Liver (tissue), 3 donors: ENCODE results near the gene CACNB4.

Source experiments
- ATF3 ChIP-seq: IDR thresholded peaks from 2 replicates; pipeline ENCODE4 v1.6.1; 2016; ENCODE audit warnings: antibody characterized with exemption
- CTCF ChIP-seq: fragments of 150-350 bp; IDR thresholded peaks from 2 replicates; pipeline ENCODE4 v1.5.1; 2017; ENCODE audit warnings: improper control_type of control experiment, low read depth, low read length; ENCODE audit not compliant: missing input control
- EGR1 ChIP-seq, 2 donors: IDR thresholded peaks; 2 replicates each; pipeline ENCODE4 v1.6.1; 2016 to 2018; ENCODE audit warnings: antibody characterized with exemption in 2 of 2, low read depth in 2 of 2
- GABPA ChIP-seq, 2 donors: IDR thresholded peaks in 1 of 2; conservative IDR thresholded peaks in 1 of 2; 2 replicates each; pipeline ENCODE4 v1.6.1; 2016; ENCODE audit warnings: antibody characterized with exemption in 2 of 2, mild to moderate bottlenecking in 1 of 2, moderate library complexity in 1 of 2
- JUND ChIP-seq, 2 donors: IDR thresholded peaks; 2 replicates each; pipeline ENCODE4 v1.6.1; 2016; ENCODE audit warnings: antibody characterized with exemption in 2 of 2
- RAD21 ChIP-seq, 2 donors: IDR thresholded peaks; 2 replicates each; pipeline ENCODE4 v1.6.1; 2016; ENCODE audit warnings: antibody characterized with exemption in 2 of 2, mild to moderate bottlenecking in 2 of 2
- RXRA ChIP-seq, 2 donors: IDR thresholded peaks; 2 replicates each; pipeline ENCODE4 v1.6.1; 2017 to 2018; ENCODE audit warnings: antibody characterized with exemption in 2 of 2, mild to moderate bottlenecking in 1 of 2
- SP1 ChIP-seq: IDR thresholded peaks from 2 replicates; pipeline ENCODE4 v1.6.1; 2018; ENCODE audit warnings: antibody characterized with exemption, mild to moderate bottlenecking
- TAF1 ChIP-seq: conservative IDR thresholded peaks from 2 replicates; pipeline ENCODE4 v1.6.1; 2016; ENCODE audit warnings: antibody characterized with exemption, mild to moderate bottlenecking
- YY1 ChIP-seq: IDR thresholded peaks from 2 replicates; pipeline ENCODE4 v1.6.1; 2016; ENCODE audit warnings: antibody characterized with exemption, mild to moderate bottlenecking
- ZBTB33 ChIP-seq: IDR thresholded peaks from 2 replicates; pipeline ENCODE4 v1.6.1; 2016; ENCODE audit warnings: antibody characterized with exemption
- TF ChIP-seq, protein P1 (sequence below): IDR thresholded peaks from 2 replicates; pipeline ENCODE4 v1.6.1; 2016; ENCODE audit warnings: antibody characterized with exemption
- TF ChIP-seq, protein P2 (sequence below): IDR thresholded peaks from 2 replicates; pipeline ENCODE4 v1.6.1; 2016; ENCODE audit warnings: antibody characterized with exemption, mild to moderate bottlenecking
- donor health status: healthy.
- donor health status: healthy.

DNA sequence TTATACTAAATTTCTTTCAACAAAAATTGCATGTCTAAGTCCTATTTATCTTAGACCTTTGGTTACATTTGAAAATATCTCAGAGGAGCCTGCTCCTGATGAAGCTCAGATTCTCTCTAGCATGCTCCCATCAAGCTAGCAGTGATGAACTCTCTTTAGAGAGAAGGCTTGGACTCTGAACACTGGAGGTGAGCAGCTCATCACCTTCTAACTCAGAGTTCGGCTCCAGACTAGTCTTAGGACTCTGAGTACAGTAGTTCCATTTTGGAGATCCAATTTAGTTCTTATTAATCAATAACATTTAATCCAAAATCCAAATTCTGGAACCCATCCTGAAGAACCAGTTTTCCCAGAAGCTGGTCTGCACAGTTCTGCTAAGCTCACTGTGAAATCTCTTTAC, 107.8 kb downstream of the CACNB4 start:
- TF ChIP-seq TAF1 (no peak), CTCF (no peak), GABPA (IDR thresholded peaks at IDR 0.05 in 1 of 2, conservative IDR thresholded peaks at IDR 0.05 in 1 of 2) (no peak), SP1 (no peak), RAD21 (IDR thresholded peaks at IDR 0.05) (no peak), EGR1 (IDR thresholded peaks at IDR 0.05; ENCODE audit: low read depth in 2 of 2) (no peak), YY1 (no peak), ATF3 (no peak), JUND (IDR thresholded peaks at IDR 0.05) (no peak), ZBTB33 (no peak), RXRA (IDR thresholded peaks at IDR 0.05) (no peak)
- TF ChIP-seq, protein P1, sequence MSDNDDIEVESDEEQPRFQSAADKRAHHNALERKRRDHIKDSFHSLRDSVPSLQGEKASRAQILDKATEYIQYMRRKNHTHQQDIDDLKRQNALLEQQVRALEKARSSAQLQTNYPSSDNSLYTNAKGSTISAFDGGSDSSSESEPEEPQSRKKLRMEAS: no peak
- TF ChIP-seq, protein P2, sequence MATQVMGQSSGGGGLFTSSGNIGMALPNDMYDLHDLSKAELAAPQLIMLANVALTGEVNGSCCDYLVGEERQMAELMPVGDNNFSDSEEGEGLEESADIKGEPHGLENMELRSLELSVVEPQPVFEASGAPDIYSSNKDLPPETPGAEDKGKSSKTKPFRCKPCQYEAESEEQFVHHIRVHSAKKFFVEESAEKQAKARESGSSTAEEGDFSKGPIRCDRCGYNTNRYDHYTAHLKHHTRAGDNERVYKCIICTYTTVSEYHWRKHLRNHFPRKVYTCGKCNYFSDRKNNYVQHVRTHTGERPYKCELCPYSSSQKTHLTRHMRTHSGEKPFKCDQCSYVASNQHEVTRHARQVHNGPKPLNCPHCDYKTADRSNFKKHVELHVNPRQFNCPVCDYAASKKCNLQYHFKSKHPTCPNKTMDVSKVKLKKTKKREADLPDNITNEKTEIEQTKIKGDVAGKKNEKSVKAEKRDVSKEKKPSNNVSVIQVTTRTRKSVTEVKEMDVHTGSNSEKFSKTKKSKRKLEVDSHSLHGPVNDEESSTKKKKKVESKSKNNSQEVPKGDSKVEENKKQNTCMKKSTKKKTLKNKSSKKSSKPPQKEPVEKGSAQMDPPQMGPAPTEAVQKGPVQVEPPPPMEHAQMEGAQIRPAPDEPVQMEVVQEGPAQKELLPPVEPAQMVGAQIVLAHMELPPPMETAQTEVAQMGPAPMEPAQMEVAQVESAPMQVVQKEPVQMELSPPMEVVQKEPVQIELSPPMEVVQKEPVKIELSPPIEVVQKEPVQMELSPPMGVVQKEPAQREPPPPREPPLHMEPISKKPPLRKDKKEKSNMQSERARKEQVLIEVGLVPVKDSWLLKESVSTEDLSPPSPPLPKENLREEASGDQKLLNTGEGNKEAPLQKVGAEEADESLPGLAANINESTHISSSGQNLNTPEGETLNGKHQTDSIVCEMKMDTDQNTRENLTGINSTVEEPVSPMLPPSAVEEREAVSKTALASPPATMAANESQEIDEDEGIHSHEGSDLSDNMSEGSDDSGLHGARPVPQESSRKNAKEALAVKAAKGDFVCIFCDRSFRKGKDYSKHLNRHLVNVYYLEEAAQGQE: no peak
